Psoas muscle (tissue), 8 donors: ENCODE results near the gene C22orf31. TPM values are rescaled to one million over a fixed set of nuclear protein-coding genes. Genes with fewer than 3 reads are reported as not detected.
A peak's percentile ranks its signal among the peaks of the same experiment; 100 is the strongest.

Source experiments
- ATAC-seq, 4 donors: fragments of 200-7000 bp; cut with Tn5 transposase; one replicate each; pipeline ENCODE4 v1.9.1; 2020; ENCODE audit warnings: moderate library complexity in 3 of 4, mild to moderate bottlenecking in 2 of 4
- DNase-seq, 2 donors: peaks; one replicate each; pipeline ENCODE4 v3.0.0-alpha.2; 2020
- H3K27ac ChIP-seq: fragments of 200-600 bp; one replicate; pipeline ENCODE4 v1.8.0; 2022
- H3K27me3 ChIP-seq, 3 donors: fragments of 200-600 bp in 1 of 3; one replicate each; pipeline versions ENCODE4 v1.6.1 to v1.8.0; 2013 to 2022; ENCODE audit warnings: low read length in 2 of 3, mild to moderate bottlenecking in 2 of 3, moderate library complexity in 1 of 3; ENCODE audit not compliant: insufficient read depth in 3 of 3
- H3K36me3 ChIP-seq, 2 donors: fragments of 200-600 bp in 1 of 2; one replicate each; pipeline versions ENCODE4 v1.6.1 to v1.8.0; 2013 to 2022; ENCODE audit warnings: low read depth in 1 of 2, mild to moderate bottlenecking in 1 of 2, moderate library complexity in 1 of 2; ENCODE audit not compliant: insufficient read depth in 1 of 2
- H3K4me1 ChIP-seq: fragments of 200-600 bp; one replicate; pipeline ENCODE4 v1.8.0; 2022
- H3K4me3 ChIP-seq: fragments of 200-600 bp; one replicate; pipeline ENCODE4 v1.8.0; 2022; ENCODE audit warnings: mild to moderate bottlenecking
- H3K9me3 ChIP-seq: fragments of 200-600 bp; one replicate; pipeline ENCODE4 v1.8.0; 2022
- WGBS, 3 donors: extraction: QIAGEN DNeasy Blood & Tissue Kit; methylation state at CpG; one replicate each; pipeline versions ENCODE4 v1.1.6 to v1.1.7; 2013; 5-methylcytosine and 5-hydroxymethylcytosine counted together
- intact Hi-C, 2 donors: fragments of 100-400 bp; cut with DNase I; formaldehyde crosslinking; loops; one replicate each; pipeline versions ENCODE4 v1.11.0 to v1.14.2; 2022
- polyA plus RNA-seq, 3 donors: library from polyadenylated mRNA; stranded (reverse); fragments of 200-250 nt; gene quantifications; one replicate each; pipeline ENCODE4 v1.2.3, GENCODE V29; 2013
- total RNA-seq, 4 donors: library from RNA; stranded (reverse); fragmentation: NEBNext Ultra II Directional in 2 of 4; extraction: Animal tissue kit (Norgen Biotek cat#: 25700) in 2 of 4; gene quantifications; one replicate each; pipeline versions ENCODE4 v1.2.1 to v1.2.4, GENCODE V29; 2021 to 2023
- TF ChIP-seq, protein P1 (sequence below): fragments of 200-600 bp; IDR thresholded peaks from one replicate; pipeline ENCODE4 v1.8.0; 2022; ENCODE audit warnings: antibody characterized with exemption
- donor health status: healthy with polysubstance abuse.
- donor health status: DM: no; HTN: no; CAD: no; lungs with moderate emphysema.
- donor health status: Bipolar disorder and iron deficiency.
- donor health status: healthy.
- donor health status: DM: yes; HTN: yes; CAD: no.
- donor health status: DM: no; HTN: no; CAD: no.
- donor health status: DM: no; HTN: no; CAD: no.
- donor health status: DM: yes; HTN: yes; CAD: no.

The C22orf31 gene
- total and polyA plus RNA-seq, 7 donors, result not detected

GRCh38 chr22:29023172-29023796 is 38.3 kb downstream of the C22orf31 start:
- no peaks in the 10 kb centered on the region for H3K36me3 ChIP-seq
- no peak overlapping the region for H3K4me3 ChIP-seq
- TF ChIP-seq, protein P1, sequence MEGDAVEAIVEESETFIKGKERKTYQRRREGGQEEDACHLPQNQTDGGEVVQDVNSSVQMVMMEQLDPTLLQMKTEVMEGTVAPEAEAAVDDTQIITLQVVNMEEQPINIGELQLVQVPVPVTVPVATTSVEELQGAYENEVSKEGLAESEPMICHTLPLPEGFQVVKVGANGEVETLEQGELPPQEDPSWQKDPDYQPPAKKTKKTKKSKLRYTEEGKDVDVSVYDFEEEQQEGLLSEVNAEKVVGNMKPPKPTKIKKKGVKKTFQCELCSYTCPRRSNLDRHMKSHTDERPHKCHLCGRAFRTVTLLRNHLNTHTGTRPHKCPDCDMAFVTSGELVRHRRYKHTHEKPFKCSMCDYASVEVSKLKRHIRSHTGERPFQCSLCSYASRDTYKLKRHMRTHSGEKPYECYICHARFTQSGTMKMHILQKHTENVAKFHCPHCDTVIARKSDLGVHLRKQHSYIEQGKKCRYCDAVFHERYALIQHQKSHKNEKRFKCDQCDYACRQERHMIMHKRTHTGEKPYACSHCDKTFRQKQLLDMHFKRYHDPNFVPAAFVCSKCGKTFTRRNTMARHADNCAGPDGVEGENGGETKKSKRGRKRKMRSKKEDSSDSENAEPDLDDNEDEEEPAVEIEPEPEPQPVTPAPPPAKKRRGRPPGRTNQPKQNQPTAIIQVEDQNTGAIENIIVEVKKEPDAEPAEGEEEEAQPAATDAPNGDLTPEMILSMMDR, result no peak
- no peak for DNase-seq
- WGBS, 3 donors, result 29 to 53% (median 41%) methylated on average over 3 of the region's 3 CpGs
- no peaks in the 10 kb centered on the region for H3K27me3 ChIP-seq
- peak in 3 of 4 donors; percentile 56 to 71 (median 58) for ATAC-seq
- H3K4me1 ChIP-seq, result peaks cover 12% of the 10 kb centered on the region
- H3K9me3 ChIP-seq, result no peaks in the 10 kb centered on the region
- intact Hi-C loops, result no loop called here
- no peak overlapping the region for H3K27ac ChIP-seq

GRCh38 chr22:29022101-29022817 is 39.4 kb downstream of the C22orf31 start:
- Histone ChIP-seq H3K4me1 (peaks cover 9% of the 10 kb centered on the region), H3K27ac (no peak overlapping the region), H3K9me3 (no peaks in the 10 kb centered on the region), H3K27me3 (no peaks in the 10 kb centered on the region), H3K36me3 (no peaks in the 10 kb centered on the region), H3K4me3 (no peak overlapping the region)
- TF ChIP-seq, protein P1, result no peak
- WGBS, 3 donors, result 80 to 87% (median 82%) methylated on average over 6 of the region's 6 CpGs
- intact Hi-C loops, result no loop called here
- no peak for ATAC-seq
- no peak for DNase-seq

DNA sequence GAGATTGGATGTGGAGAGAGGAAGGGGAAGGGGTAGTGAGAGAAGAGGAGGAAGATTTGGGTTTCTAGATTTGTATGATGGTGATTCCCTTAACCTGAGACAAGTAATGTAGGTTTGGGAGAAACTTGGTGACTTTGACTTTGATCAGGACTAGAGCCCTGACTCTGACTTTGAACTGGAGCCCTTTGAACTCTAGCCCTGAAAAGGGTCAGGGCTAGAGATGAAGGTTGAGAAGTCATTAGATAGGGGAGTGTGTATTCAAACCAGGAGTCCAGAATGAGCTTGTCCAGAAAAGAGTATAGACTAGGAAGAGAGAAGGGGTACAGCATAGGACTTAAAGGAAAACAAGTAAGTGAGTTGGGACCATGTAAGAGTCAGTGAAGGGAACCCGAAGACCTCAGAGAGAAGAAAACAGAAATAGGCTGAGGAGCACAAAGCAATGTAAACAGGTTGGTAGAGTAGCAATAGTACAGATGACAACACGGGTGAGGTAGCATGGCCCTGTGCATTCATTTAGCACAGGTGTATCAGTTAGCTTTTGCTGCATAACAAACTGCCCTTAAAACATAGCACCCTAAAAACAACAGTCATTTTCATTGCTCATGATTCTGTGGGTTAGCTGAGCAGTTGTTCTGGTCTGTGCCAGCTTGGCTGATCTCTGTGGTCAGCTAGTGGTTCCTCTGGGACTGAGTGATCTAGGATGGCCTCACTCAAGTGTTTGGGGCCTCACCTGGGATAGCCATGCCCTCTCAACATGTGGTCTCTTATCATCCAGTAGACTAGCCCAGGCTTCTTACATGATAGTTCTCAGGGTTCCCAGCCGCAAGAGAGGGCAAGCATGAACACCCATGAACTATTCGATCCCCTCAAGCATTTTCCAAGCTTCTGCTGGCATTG is 43.1 kb downstream of the C22orf31 start:
- ATAC-seq (no peak), DNase-seq (no peak)
- H3K36me3 ChIP-seq, result no peaks in the 10 kb centered on the region
- H3K27ac ChIP-seq, result no peak overlapping the region
- TF ChIP-seq, protein P1, result no peak
- intact Hi-C loops, result no loop called here
- no peak overlapping the region for H3K4me3 ChIP-seq
- H3K4me1 ChIP-seq, result peaks cover 20% of the 10 kb centered on the region
- no peaks in the 10 kb centered on the region for H3K27me3 ChIP-seq
- 96 to 99% (median 98%) methylated on average over 4 of the region's 4 CpGs for WGBS, 3 donors
- no peaks in the 10 kb centered on the region for H3K9me3 ChIP-seq

GRCh38 chr22:29016067-29016938 is 45.3 kb downstream of the C22orf31 start:
- WGBS, 3 donors, result 87 to 94% (median 92%) methylated on average over 3 of the region's 3 CpGs
- intact Hi-C loops, result no loop called here
- DNase-seq, result no peak

More at GRCh38 chr22:29016067-29016938, 45.3 kb downstream of the C22orf31 start:
- Histone ChIP-seq H3K4me1 (peaks cover 30% of the 10 kb centered on the region), H3K27me3 (no peaks in the 10 kb centered on the region), H3K9me3 (no peaks in the 10 kb centered on the region), H3K4me3 (no peak overlapping the region), H3K27ac (no peak overlapping the region), H3K36me3 (no peaks in the 10 kb centered on the region)
- ATAC-seq, result no peak
- TF ChIP-seq, protein P1, result no peak
